ENCODE data around the gene COL27A1. TPM values are rescaled to one million over a fixed set of nuclear protein-coding genes. Genes with fewer than 3 reads are reported as not detected.

The COL27A1 gene
- total RNA-seq, 1 experiment from 2014 or later: 20.1 TPM

- Mint-ChIP-seq H3K27me3 (ENCODE audit: unreplicated experiment) (no peaks in the 10 kb centered on the region), H3K4me3 (ENCODE audit: low read depth, unreplicated experiment) (no peak overlapping the region)
- DNase-seq: no peak
These were observed 33.9 kb upstream of the COL27A1 start for GRCh38 chr9:114121227-114122135.

GRCh38 chr9:114122136-114123027, 33.0 kb upstream of the COL27A1 start:
- Mint-ChIP-seq H3K27ac (ENCODE audit: unreplicated experiment) (no peak overlapping the region), H3K4me1 (ENCODE audit: low read depth, unreplicated experiment) (peaks cover 28% of the 10 kb centered on the region)
- CTCF ChIA-PET: no interaction called here

More at GRCh38 chr9:114121227-114122135, 33.9 kb upstream of the COL27A1 start:
- H3K27ac Mint-ChIP-seq (ENCODE audit: unreplicated experiment): no peak overlapping the region
- no TSS peak for BruUV-seq (replicated peaks)
- H3K36me3 Mint-ChIP-seq (ENCODE audit: insufficient read depth, unreplicated experiment): no peaks in the 10 kb centered on the region
- no peak for TF ChIP-seq CTCF (IDR thresholded peaks at IDR 0.05; ENCODE audit: unreplicated experiment)
- CTCF ChIA-PET: no interaction called here
- intact Hi-C loops (cut with micrococcal nuclease; ENCODE audit: unreplicated experiment): no loop called here
- peaks cover 4% of the 10 kb centered on the region for H3K9me3 Mint-ChIP-seq (ENCODE audit: low read depth, unreplicated experiment)
- peaks cover 29% of the 10 kb centered on the region for H3K4me1 Mint-ChIP-seq (ENCODE audit: low read depth, unreplicated experiment)

GRCh38 chr9:114123031-114123977, 32.0 kb upstream of the COL27A1 start:
- no TSS peak for BruUV-seq (replicated peaks)
- H3K4me3 Mint-ChIP-seq (ENCODE audit: low read depth, unreplicated experiment): no peak overlapping the region
- H3K27me3 Mint-ChIP-seq (ENCODE audit: unreplicated experiment): peaks cover 13% of the 10 kb centered on the region
- CTCF ChIA-PET: no interaction called here
- H3K4me1 Mint-ChIP-seq (ENCODE audit: low read depth, unreplicated experiment): peaks cover 19% of the 10 kb centered on the region
- DNase-seq: no peak
- intact Hi-C loops (cut with micrococcal nuclease; ENCODE audit: unreplicated experiment): no loop called here
- H3K27ac Mint-ChIP-seq (ENCODE audit: unreplicated experiment): no peak overlapping the region
- peaks cover 6% of the 10 kb centered on the region for H3K9me3 Mint-ChIP-seq (ENCODE audit: low read depth, unreplicated experiment)
- no peaks in the 10 kb centered on the region for H3K36me3 Mint-ChIP-seq (ENCODE audit: insufficient read depth, unreplicated experiment)
- TF ChIP-seq CTCF (IDR thresholded peaks at IDR 0.05; ENCODE audit: unreplicated experiment): no peak

More at GRCh38 chr9:114122136-114123027, 33.0 kb upstream of the COL27A1 start:
- Mint-ChIP-seq H3K9me3 (ENCODE audit: low read depth, unreplicated experiment) (peaks cover 6% of the 10 kb centered on the region), H3K4me3 (ENCODE audit: low read depth, unreplicated experiment) (no peak overlapping the region), H3K27me3 (ENCODE audit: unreplicated experiment) (peaks cover 8% of the 10 kb centered on the region), H3K36me3 (ENCODE audit: insufficient read depth, unreplicated experiment) (no peaks in the 10 kb centered on the region)
- TF ChIP-seq CTCF (IDR thresholded peaks at IDR 0.05; ENCODE audit: unreplicated experiment): no peak
- no TSS peak for BruUV-seq (replicated peaks)
- DNase-seq: no peak
- intact Hi-C loops (cut with micrococcal nuclease; ENCODE audit: unreplicated experiment): no loop called here

- H3K9me3 Mint-ChIP-seq (ENCODE audit: low read depth, unreplicated experiment): peaks cover 6% of the 10 kb centered on the region
- CTCF ChIA-PET: no interaction called here
- H3K27ac Mint-ChIP-seq (ENCODE audit: unreplicated experiment): peak overlapping the region; percentile 32
- peaks cover 13% of the 10 kb centered on the region for H3K27me3 Mint-ChIP-seq (ENCODE audit: unreplicated experiment)
- H3K4me3 Mint-ChIP-seq (ENCODE audit: low read depth, unreplicated experiment): no peak overlapping the region
- intact Hi-C loops (cut with micrococcal nuclease; ENCODE audit: unreplicated experiment): no loop called here
- peaks cover 13% of the 10 kb centered on the region for H3K4me1 Mint-ChIP-seq (ENCODE audit: low read depth, unreplicated experiment)
- no peaks in the 10 kb centered on the region for H3K36me3 Mint-ChIP-seq (ENCODE audit: insufficient read depth, unreplicated experiment)
- no TSS peak for BruUV-seq (replicated peaks)
- no peak for DNase-seq
- TF ChIP-seq CTCF (IDR thresholded peaks at IDR 0.05; ENCODE audit: unreplicated experiment): no peak
These were observed 31.2 kb upstream of the COL27A1 start for GRCh38 chr9:114124138-114124537.
